Stomach (tissue), 4 donors: ENCODE data around the gene ZNF787.

Experiments
- EP300 ChIP-seq: sonication (generic); formaldehyde crosslinking; IDR thresholded peaks from one replicate; pipeline ENCODE4 v1.6.1; 2017; ENCODE audit warnings: antibody characterized with exemption
- POLR2A ChIP-seq, 4 donors: fragments of 450-650 bp; IDR thresholded peaks; one replicate each; pipeline ENCODE4 v1.6.1; 2016; ENCODE audit warnings: antibody characterized with exemption in 4 of 4, control low read depth in 2 of 4, mild to moderate bottlenecking in 1 of 4, moderate library complexity in 1 of 4
- POLR2AphosphoS5 ChIP-seq, 3 donors: sonication (generic); formaldehyde crosslinking; IDR thresholded peaks; one replicate each; pipeline ENCODE4 v1.6.1; 2016; ENCODE audit warnings: antibody characterized with exemption in 3 of 3
- TF ChIP-seq, protein P1 (sequence below), 7 experiments: fragments of 450-650 bp in 4 of 7; fragments of 200-600 bp in 3 of 7; sonication (generic) in 3 of 7; IDR thresholded peaks; one replicate each; pipeline ENCODE4 v1.5.1; 2016 to 2019; ENCODE audit warnings: antibody characterized with exemption in 7 of 7, control low read depth in 2 of 7, mild to moderate bottlenecking in 1 of 7

DNA sequence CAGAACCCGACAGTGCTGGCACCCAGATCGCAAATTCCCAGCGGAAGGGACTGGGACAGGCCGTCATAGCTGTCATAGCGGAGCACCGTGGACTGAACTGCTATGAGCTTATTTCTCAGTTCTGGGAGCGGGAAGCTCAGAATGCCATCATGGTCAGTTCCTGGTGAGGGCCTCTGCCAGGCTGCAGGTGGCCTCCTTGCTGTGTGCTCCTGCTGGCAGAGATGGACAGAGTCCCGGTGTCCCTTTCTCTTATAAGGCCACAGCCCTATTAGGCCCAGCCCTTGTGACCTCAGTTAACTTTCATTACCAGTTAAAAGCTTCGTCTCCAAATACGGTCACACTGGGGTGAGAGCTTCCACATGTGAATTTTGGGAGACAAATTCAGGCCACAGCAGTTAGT, 24.6 kb upstream of the ZNF787 start:
- TF ChIP-seq, protein P1, sequence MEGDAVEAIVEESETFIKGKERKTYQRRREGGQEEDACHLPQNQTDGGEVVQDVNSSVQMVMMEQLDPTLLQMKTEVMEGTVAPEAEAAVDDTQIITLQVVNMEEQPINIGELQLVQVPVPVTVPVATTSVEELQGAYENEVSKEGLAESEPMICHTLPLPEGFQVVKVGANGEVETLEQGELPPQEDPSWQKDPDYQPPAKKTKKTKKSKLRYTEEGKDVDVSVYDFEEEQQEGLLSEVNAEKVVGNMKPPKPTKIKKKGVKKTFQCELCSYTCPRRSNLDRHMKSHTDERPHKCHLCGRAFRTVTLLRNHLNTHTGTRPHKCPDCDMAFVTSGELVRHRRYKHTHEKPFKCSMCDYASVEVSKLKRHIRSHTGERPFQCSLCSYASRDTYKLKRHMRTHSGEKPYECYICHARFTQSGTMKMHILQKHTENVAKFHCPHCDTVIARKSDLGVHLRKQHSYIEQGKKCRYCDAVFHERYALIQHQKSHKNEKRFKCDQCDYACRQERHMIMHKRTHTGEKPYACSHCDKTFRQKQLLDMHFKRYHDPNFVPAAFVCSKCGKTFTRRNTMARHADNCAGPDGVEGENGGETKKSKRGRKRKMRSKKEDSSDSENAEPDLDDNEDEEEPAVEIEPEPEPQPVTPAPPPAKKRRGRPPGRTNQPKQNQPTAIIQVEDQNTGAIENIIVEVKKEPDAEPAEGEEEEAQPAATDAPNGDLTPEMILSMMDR (IDR thresholded peaks at IDR 0.05) = no peak
- TF ChIP-seq POLR2AphosphoS5 (IDR thresholded peaks at IDR 0.05) (no peak), POLR2A (IDR thresholded peaks at IDR 0.05) (no peak), EP300 (no peak)
